CD8-positive, alpha-beta memory T cell (primary cell): ENCODE measurements around the gene PRAC1. TPM values are rescaled to one million over a fixed set of nuclear protein-coding genes. Genes with fewer than 3 reads are reported as not detected.

Experiments
- CTCF ChIA-PET: fragments of 350-600 bp; sonication (Branson Sonifier 250); formaldehyde crosslinking; loops from one replicate; lab custom pipeline; 2021; ENCODE audit warnings: antibody characterized with exemption; lab: Charles Lee
- POLR2A ChIA-PET: fragments of 350-600 bp; sonication (Branson Sonifier 250); formaldehyde crosslinking; loops from one replicate; lab custom pipeline; 2021; ENCODE audit warnings: antibody characterized with exemption; lab: Charles Lee
- DNase-seq, 5 donors: peaks; one replicate each; pipeline versions ENCODE4 v3.0.0 to v3.0.0-alpha.2; 2020 to 2022; ENCODE audit warnings: mixed read lengths in 1 of 5
- H3K27ac ChIP-seq: one replicate; pipeline ENCODE4 v1.7.0; 2013; ENCODE audit warnings: low read depth, mild to moderate bottlenecking, low read length, moderate library complexity
- H3K27me3 ChIP-seq: 2 replicates; pipeline ENCODE4 v1.7.0; 2013; ENCODE audit warnings: low read length, mild to moderate bottlenecking; ENCODE audit not compliant: insufficient read depth, poor library complexity, severe bottlenecking
- H3K36me3 ChIP-seq: 2 replicates; pipeline ENCODE4 v1.7.0; 2013; ENCODE audit warnings: mild to moderate bottlenecking, low read length, moderate library complexity; ENCODE audit not compliant: insufficient read depth
- H3K4me1 ChIP-seq: 2 replicates; pipeline ENCODE4 v1.7.0; 2013; ENCODE audit warnings: mild to moderate bottlenecking, low read length, moderate library complexity; ENCODE audit not compliant: insufficient read depth
- H3K4me3 ChIP-seq: 2 replicates; pipeline ENCODE4 v1.7.0; 2013; ENCODE audit warnings: mild to moderate bottlenecking, low read length
- H3K9me3 ChIP-seq: 2 replicates; pipeline ENCODE4 v1.7.0; 2013; ENCODE audit warnings: mild to moderate bottlenecking, low read length
- H3K27ac Mint-ChIP-seq, 8 donors: one replicate each; pipeline ENCODE4 v1.8.0; 2020 to 2021; ENCODE audit warnings: mixed read lengths in 8 of 8, mild to moderate bottlenecking in 6 of 8, inconsistent platforms in 3 of 8, moderate library complexity in 3 of 8
- H3K27me3 Mint-ChIP-seq, 2 donors: one replicate each; pipeline ENCODE4 v1.8.0; 2020 to 2021; ENCODE audit warnings: mixed read lengths in 2 of 2, mild to moderate bottlenecking in 1 of 2, moderate library complexity in 1 of 2
- H3K36me3 Mint-ChIP-seq, 3 donors: one replicate each; pipeline ENCODE4 v1.8.0; 2020 to 2021; ENCODE audit warnings: mixed read lengths in 3 of 3, inconsistent platforms in 1 of 3, mild to moderate bottlenecking in 1 of 3
- H3K4me1 Mint-ChIP-seq, 3 donors: one replicate each; pipeline ENCODE4 v1.8.0; 2020 to 2021; ENCODE audit warnings: mixed read lengths in 3 of 3, inconsistent platforms in 1 of 3, mild to moderate bottlenecking in 1 of 3
- H3K4me3 Mint-ChIP-seq, 7 donors: one replicate each; pipeline ENCODE4 v1.8.0; 2020 to 2021; ENCODE audit warnings: mixed read lengths in 7 of 7, mild to moderate bottlenecking in 6 of 7, moderate library complexity in 4 of 7, inconsistent platforms in 2 of 7
- H3K9me3 Mint-ChIP-seq, 5 donors: one replicate each; pipeline ENCODE4 v1.8.0; 2020 to 2022; ENCODE audit warnings: mixed read lengths in 5 of 5, mild to moderate bottlenecking in 3 of 5, moderate library complexity in 2 of 5, inconsistent platforms in 1 of 5
- polyA plus RNA-seq: library from polyadenylated mRNA; unstranded; fragments of 300-500 nt; fragmentation: Illumina TruSeq; gene quantifications from one replicate; pipeline ENCODE4 v1.2.3, GENCODE V29; 2021
- total RNA-seq, 2 experiments: library from RNA; stranded (reverse); gene quantifications; one replicate each; pipeline ENCODE4 v1.2.3, GENCODE V29; 2021

PRAC1 gene
- total and polyA plus RNA-seq, 3 experiments from 2014 or later = not detected

DNA sequence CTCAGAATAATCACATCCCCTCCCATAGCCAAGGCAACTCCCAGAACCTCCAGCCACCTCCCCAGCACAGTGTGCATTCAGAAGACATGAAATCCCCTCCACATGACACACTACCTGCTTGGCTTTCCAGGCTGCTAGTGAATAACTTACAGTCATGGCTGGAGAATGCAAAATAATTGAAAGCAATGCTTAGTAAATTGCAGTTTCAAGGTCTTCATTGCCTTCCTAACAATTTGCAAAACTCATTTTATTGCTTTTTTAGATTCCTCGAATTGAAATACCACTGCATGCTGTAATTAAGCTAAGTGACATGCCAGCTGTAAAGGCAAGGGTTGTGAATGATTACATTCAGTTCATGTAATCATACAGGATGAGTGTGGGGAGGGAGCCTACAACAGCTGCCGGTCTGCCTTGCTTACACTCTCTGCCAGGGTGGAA lies 35.2 kb upstream of the PRAC1 start:
- Histone ChIP-seq H3K4me1 (no peaks in the 10 kb centered on the region), H3K27me3 (peaks cover 53% of the 10 kb centered on the region), H3K4me3 (no peak overlapping the region), H3K27ac (no peak overlapping the region), H3K9me3 (no peaks in the 10 kb centered on the region), H3K36me3 (no peaks in the 10 kb centered on the region)
- Mint-ChIP-seq H3K4me3 (no peak overlapping the region), H3K36me3 (peaks cover 0 to 2% (median 0%) of the 10 kb centered on the region in 3 donors), H3K27me3 (peaks cover 57 to 89% of the 10 kb centered on the region in 2 donors), H3K9me3 (no peaks in the 10 kb centered on the region), H3K27ac (no peak overlapping the region), H3K4me1 (peaks cover 13 to 18% (median 15%) of the 10 kb centered on the region in 3 donors)
- POLR2A ChIA-PET = no interaction called here
- CTCF ChIA-PET = interaction anchor here (1.0 kb wide), 1 partner anchor 127 kb away, joined by 3 read pairs; no protein-coding TSS in a partner anchor
- no peak for DNase-seq

DNA sequence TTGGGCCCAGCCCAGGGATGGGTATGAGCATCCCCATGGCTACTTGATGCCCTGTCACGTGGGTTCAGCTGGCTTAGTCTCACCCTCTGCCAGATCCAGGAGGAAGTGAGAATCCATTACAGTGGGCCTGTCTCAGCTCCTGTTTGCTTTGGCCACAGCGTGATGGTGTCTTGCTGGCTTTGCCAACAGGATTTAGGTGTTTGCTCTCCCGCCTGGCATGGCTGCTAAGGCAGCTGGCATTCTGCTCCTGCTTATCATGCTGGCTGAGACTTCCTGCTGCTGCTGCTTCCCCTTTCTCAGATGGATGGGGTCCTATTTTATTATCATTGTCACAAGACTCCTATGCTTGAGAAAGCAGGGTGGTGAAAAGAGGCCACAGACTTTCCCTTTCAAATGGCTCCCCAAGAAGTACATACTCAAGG lies 34.5 kb upstream of the PRAC1 start:
- H3K27ac Mint-ChIP-seq = no peak overlapping the region
- Histone ChIP-seq H3K9me3 (no peaks in the 10 kb centered on the region), H3K4me3 (no peak overlapping the region), H3K27me3 (peaks cover 60% of the 10 kb centered on the region), H3K27ac (no peak overlapping the region), H3K4me1 (no peaks in the 10 kb centered on the region), H3K36me3 (no peaks in the 10 kb centered on the region)
- H3K9me3 Mint-ChIP-seq = no peaks in the 10 kb centered on the region
- H3K4me3 Mint-ChIP-seq = no peak overlapping the region
- DNase-seq = no peak
- peaks cover 15 to 18% (median 16%) of the 10 kb centered on the region in 3 donors for H3K4me1 Mint-ChIP-seq
- H3K36me3 Mint-ChIP-seq = peaks cover 0 to 2% (median 0%) of the 10 kb centered on the region in 3 donors
- H3K27me3 Mint-ChIP-seq = peaks cover 58 to 89% of the 10 kb centered on the region in 2 donors
- ChIA-PET POLR2A (no interaction called here), CTCF (interaction anchor here (1.0 kb wide), 1 partner anchor 127 kb away, joined by 3 read pairs; no protein-coding TSS in a partner anchor)

DNA sequence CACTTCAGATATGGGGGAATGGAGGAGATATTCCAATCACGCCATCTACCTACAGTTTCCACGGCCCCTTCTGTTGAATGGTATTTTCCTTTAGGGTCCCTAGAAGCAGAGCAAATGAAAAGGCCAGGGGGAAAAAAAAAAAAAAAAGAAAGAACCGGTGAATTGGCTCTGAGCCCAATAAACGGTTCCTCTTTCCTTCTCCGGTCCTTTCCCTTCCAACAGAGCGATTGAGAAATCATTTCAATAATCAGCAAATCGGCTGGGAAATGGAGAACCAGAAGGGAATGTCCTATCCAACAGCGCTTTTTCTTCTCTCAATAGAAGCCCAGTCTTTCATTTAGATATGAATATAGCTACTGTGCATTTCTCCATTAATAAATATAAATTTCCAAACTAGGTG lies 33.0 kb upstream of the PRAC1 start:
- ChIA-PET CTCF (interaction anchor here (1.4 kb wide), 1 partner anchor 124 kb away, joined by 3 read pairs; no protein-coding TSS in a partner anchor), POLR2A (no interaction called here)
- Histone ChIP-seq H3K4me3 (no peak overlapping the region), H3K27ac (no peak overlapping the region), H3K27me3 (peaks cover 69% of the 10 kb centered on the region), H3K4me1 (no peaks in the 10 kb centered on the region), H3K9me3 (no peaks in the 10 kb centered on the region), H3K36me3 (no peaks in the 10 kb centered on the region)
- Mint-ChIP-seq H3K9me3 (no peaks in the 10 kb centered on the region), H3K4me3 (peak overlapping the region in 1 of 7 donors; percentile 38), H3K27me3 (peaks cover 67 to 93% of the 10 kb centered on the region in 2 donors), H3K27ac (no peak overlapping the region), H3K36me3 (peaks cover 0 to 2% (median 0%) of the 10 kb centered on the region in 3 donors), H3K4me1 (peaks cover 16 to 19% (median 18%) of the 10 kb centered on the region in 3 donors)
- no peak for DNase-seq

- ChIA-PET POLR2A (no interaction called here), CTCF (interaction anchor here (1.4 kb wide), 1 partner anchor 125 kb away, joined by 3 read pairs; no protein-coding TSS in a partner anchor)
- Histone ChIP-seq H3K9me3 (no peaks in the 10 kb centered on the region), H3K27ac (no peak overlapping the region), H3K27me3 (peaks cover 76% of the 10 kb centered on the region), H3K36me3 (no peaks in the 10 kb centered on the region), H3K4me3 (no peak overlapping the region), H3K4me1 (no peaks in the 10 kb centered on the region)
- peak overlapping the region in 2 of 8 donors; percentile 20 to 56 for H3K27ac Mint-ChIP-seq
- peaks cover 16 to 19% (median 18%) of the 10 kb centered on the region in 3 donors for H3K4me1 Mint-ChIP-seq
- H3K27me3 Mint-ChIP-seq = peaks cover 66 to 94% of the 10 kb centered on the region in 2 donors
- DNase-seq = no peak
- H3K4me3 Mint-ChIP-seq = peak overlapping the region in 3 of 7 donors; percentile 1 to 38 (median 15)
- peaks cover 0 to 2% (median 0%) of the 10 kb centered on the region in 3 donors for H3K36me3 Mint-ChIP-seq
- H3K9me3 Mint-ChIP-seq = no peaks in the 10 kb centered on the region
Measured at GRCh38 chr17:48754500-48755261, 32.4 kb upstream of the PRAC1 start.

GRCh38 chr17:48753794-48754499 lies 31.6 kb upstream of the PRAC1 start:
- Mint-ChIP-seq H3K4me1 (peaks cover 16 to 19% (median 18%) of the 10 kb centered on the region in 3 donors), H3K27me3 (peaks cover 70 to 94% of the 10 kb centered on the region in 2 donors), H3K9me3 (peaks cover 0 to 5% (median 4%) of the 10 kb centered on the region in 5 donors), H3K27ac (peak overlapping the region in 3 of 8 donors; percentile 29 to 56 (median 36)), H3K4me3 (peak overlapping the region in 2 of 7 donors; percentile 1 to 17), H3K36me3 (no peaks in the 10 kb centered on the region)
- no peak for DNase-seq
- no peaks in the 10 kb centered on the region for H3K9me3 ChIP-seq
- ChIA-PET CTCF (interaction anchor here (1.4 kb wide), 1 partner anchor 125 kb away, joined by 3 read pairs; no protein-coding TSS in a partner anchor), POLR2A (no interaction called here)
- H3K27ac ChIP-seq = no peak overlapping the region
- no peak overlapping the region for H3K4me3 ChIP-seq
- peaks cover 83% of the 10 kb centered on the region for H3K27me3 ChIP-seq
- H3K36me3 ChIP-seq = no peaks in the 10 kb centered on the region
- no peaks in the 10 kb centered on the region for H3K4me1 ChIP-seq

GRCh38 chr17:48752399-48753288 lies 30.3 kb upstream of the PRAC1 start:
- CTCF ChIA-PET = no interaction called here
- Mint-ChIP-seq H3K4me1 (peaks cover 16 to 19% (median 18%) of the 10 kb centered on the region in 3 donors), H3K36me3 (no peaks in the 10 kb centered on the region), H3K4me3 (peak overlapping the region in 2 of 7 donors; percentile 0 to 33), H3K9me3 (peaks cover 0 to 7% (median 6%) of the 10 kb centered on the region in 5 donors), H3K27ac (peak overlapping the region in 2 of 8 donors; percentile 9 to 56), H3K27me3 (peaks cover 78 to 91% of the 10 kb centered on the region in 2 donors)
- POLR2A ChIA-PET = no interaction called here
- H3K27me3 ChIP-seq = peaks cover 96% of the 10 kb centered on the region
- H3K4me3 ChIP-seq = no peak overlapping the region
- no peaks in the 10 kb centered on the region for H3K9me3 ChIP-seq
- no peak for DNase-seq
- H3K27ac ChIP-seq = no peak overlapping the region
- H3K4me1 ChIP-seq = no peaks in the 10 kb centered on the region
- no peaks in the 10 kb centered on the region for H3K36me3 ChIP-seq

- H3K9me3 ChIP-seq = no peaks in the 10 kb centered on the region
- H3K4me3 Mint-ChIP-seq = peak overlapping the region in 1 of 7 donors; percentile 13
- no peaks in the 10 kb centered on the region for H3K36me3 Mint-ChIP-seq
- POLR2A ChIA-PET = no interaction called here
- no peak for DNase-seq
- no peaks in the 10 kb centered on the region for H3K4me1 ChIP-seq
- H3K27me3 ChIP-seq = peaks cover 96% of the 10 kb centered on the region
- CTCF ChIA-PET = interaction anchor here (0.9 to 1.7 kb wide), 2 partner anchors 26 to 28 kb away, joined by 3 to 5 read pairs; partner anchors contain the start of gene PRAC2
- H3K4me3 ChIP-seq = no peak overlapping the region
- H3K27ac Mint-ChIP-seq = peak overlapping the region in 1 of 8 donors; percentile 48
- peaks cover 0 to 7% (median 6%) of the 10 kb centered on the region in 5 donors for H3K9me3 Mint-ChIP-seq
- H3K4me1 Mint-ChIP-seq = peaks cover 17 to 22% (median 21%) of the 10 kb centered on the region in 3 donors
- H3K27me3 Mint-ChIP-seq = peaks cover 80 to 91% of the 10 kb centered on the region in 2 donors
- H3K36me3 ChIP-seq = no peaks in the 10 kb centered on the region
- no peak overlapping the region for H3K27ac ChIP-seq
Measured at GRCh38 chr17:48751733-48752398, 29.5 kb upstream of the PRAC1 start.
